HEK293T (cell line): ENCODE results near the gene IPMK.

Experiments
- ARNT ChIP-seq: fragments of 450-650 bp; IDR thresholded peaks from 2 replicates; pipeline ENCODE4 v1.6.1; 2017; ENCODE audit warnings: mild to moderate bottlenecking
- ELF4 ChIP-seq: fragments of 450-650 bp; IDR thresholded peaks from 2 replicates; pipeline ENCODE4 v1.6.1; 2017; ENCODE audit warnings: antibody characterized with exemption
- FOXA1 ChIP-seq: fragments of 450-650 bp; IDR thresholded peaks from 2 replicates; pipeline ENCODE4 v1.6.1; 2016; ENCODE audit warnings: mild to moderate bottlenecking
- FOXM1 ChIP-seq: fragments of 450-650 bp; IDR thresholded peaks from 2 replicates; pipeline ENCODE4 v1.6.1; 2017; ENCODE audit warnings: mild to moderate bottlenecking, borderline replicate concordance
- L3MBTL2 ChIP-seq: fragments of 450-650 bp; conservative IDR thresholded peaks from 2 replicates; pipeline ENCODE4 v1.6.1; 2016; ENCODE audit warnings: mild to moderate bottlenecking
- LEF1 ChIP-seq: fragments of 450-650 bp; IDR thresholded peaks from 2 replicates; pipeline ENCODE4 v1.6.1; 2017; ENCODE audit warnings: mild to moderate bottlenecking, borderline replicate concordance
- NFRKB ChIP-seq: fragments of 450-650 bp; IDR thresholded peaks from 2 replicates; pipeline ENCODE4 v1.6.1; 2016; ENCODE audit warnings: mild to moderate bottlenecking, moderate library complexity
- SP1 ChIP-seq: fragments of 450-650 bp; IDR thresholded peaks from 2 replicates; pipeline ENCODE4 v1.6.1; 2017
- SUZ12 ChIP-seq: fragments of 450-650 bp; IDR thresholded peaks from 2 replicates; pipeline ENCODE4 v1.6.1; 2016; ENCODE audit warnings: mild to moderate bottlenecking
- TARDBP ChIP-seq: fragments of 450-650 bp; IDR thresholded peaks from 2 replicates; pipeline ENCODE4 v1.6.1; 2016
- ZNF384 ChIP-seq: fragments of 450-650 bp; IDR thresholded peaks from 2 replicates; pipeline ENCODE4 v1.6.1; 2016
- TF ChIP-seq, protein P1 (sequence below): fragments of 450-650 bp; IDR thresholded peaks from 2 replicates; pipeline ENCODE4 v1.6.1; 2016

GRCh38 chr10:58275908-58276307 is 8.2 kb upstream of the IPMK start:
- TF ChIP-seq LEF1: no peak
- TF ChIP-seq L3MBTL2: no peak
- no peak for TF ChIP-seq ARNT
- TF ChIP-seq SP1: no peak
- TF ChIP-seq FOXM1: no peak
- TF ChIP-seq FOXA1: no peak
- TF ChIP-seq, protein P1, sequence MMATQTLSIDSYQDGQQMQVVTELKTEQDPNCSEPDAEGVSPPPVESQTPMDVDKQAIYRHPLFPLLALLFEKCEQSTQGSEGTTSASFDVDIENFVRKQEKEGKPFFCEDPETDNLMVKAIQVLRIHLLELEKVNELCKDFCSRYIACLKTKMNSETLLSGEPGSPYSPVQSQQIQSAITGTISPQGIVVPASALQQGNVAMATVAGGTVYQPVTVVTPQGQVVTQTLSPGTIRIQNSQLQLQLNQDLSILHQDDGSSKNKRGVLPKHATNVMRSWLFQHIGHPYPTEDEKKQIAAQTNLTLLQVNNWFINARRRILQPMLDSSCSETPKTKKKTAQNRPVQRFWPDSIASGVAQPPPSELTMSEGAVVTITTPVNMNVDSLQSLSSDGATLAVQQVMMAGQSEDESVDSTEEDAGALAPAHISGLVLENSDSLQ: no peak
- no peak for TF ChIP-seq ELF4
- no peak for TF ChIP-seq TARDBP
- TF ChIP-seq SUZ12: no peak
- no peak for TF ChIP-seq ZNF384
- TF ChIP-seq NFRKB: no peak
